Hematopoietic multipotent progenitor cell treated with erythropoietin and hydrocortisone succinate and interleukin-3 and kit ligand, for 17 days (in vitro differentiated cells): ENCODE results near the gene PPFIBP2.

ENCODE experiments used
- DNase-seq: peaks from one replicate; pipeline ENCODE4 v3.0.0-alpha.2; 2015; ENCODE audit warnings: low spot score

The PPFIBP2 gene

DNA sequence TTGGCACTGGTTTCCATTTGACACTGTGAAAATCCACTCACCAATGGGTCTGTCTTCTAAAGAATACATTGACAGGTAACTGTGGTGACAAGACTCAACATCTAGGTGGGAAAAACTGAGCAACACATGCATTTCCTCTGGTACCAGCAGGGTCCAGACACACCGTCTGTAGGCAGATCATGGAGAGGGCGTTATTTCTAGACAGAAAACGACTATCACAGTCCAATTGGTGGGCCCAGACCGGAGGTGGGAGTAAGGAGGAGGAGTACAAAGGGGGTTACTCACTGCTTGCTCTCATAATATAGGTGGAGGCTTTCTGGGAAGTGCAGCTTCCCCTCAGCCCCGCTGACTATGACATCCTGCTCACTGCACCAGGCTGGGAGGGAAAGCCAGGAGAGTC is 182.6 kb downstream of the PPFIBP2 start:
- DNase-seq = no peak
